Measurements from ENCODE around the gene NRM.

NRM gene

DNA sequence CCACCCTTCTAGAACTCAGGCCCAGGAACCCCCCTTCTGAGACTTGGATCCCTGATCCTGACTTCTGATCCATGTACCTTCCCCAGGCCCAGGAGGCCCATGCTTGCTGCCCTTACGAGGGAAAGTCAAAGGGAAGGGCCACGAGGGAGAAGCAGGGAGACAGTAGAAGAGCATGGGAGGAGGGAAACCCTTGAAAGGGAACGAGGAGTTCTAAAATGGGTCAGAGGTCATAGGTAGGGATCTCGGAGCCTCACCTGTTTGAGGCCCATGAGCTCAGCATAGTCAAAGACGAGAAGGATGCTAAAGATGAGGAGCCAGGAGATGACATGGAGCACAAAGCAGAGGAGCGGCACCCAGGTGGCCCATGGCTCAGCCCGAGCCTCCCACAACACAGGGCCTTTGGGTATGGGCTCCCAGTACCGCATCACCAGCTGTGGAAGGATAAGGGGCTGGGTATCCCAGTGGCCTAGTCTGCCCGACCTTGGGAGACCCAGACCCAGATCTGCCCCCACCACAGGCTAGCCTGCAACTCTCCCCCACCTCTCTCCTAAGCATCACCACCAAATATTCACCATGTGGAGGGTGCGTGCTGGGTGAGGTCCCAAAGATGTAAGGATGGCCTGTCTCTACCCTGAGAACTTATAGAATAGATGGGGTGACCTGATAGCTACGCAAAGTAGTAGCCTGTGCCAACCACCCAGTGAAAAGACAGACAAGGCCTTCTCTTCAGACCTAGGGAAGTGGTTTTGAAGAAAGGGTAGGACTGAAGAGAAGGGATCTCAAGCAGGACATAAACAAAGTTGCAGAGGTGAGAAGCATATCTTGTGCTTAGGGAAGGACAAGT lies 1.5 kb downstream of the NRM start:
- Histone ChIP-seq H3K27me3 (ENCODE audit: insufficient read depth, low read length) (no peaks in the 10 kb centered on the region), H3K36me3 (ENCODE audit: insufficient read depth, low read length) (no peaks in the 10 kb centered on the region), H3K4me1 (ENCODE audit: insufficient read depth, low read length) (peaks cover 55% of the 10 kb centered on the region), H3K9me3 (ENCODE audit: low read length) (no peaks in the 10 kb centered on the region), H2AFZ (ENCODE audit: low read depth, low read length) (no peak overlapping the region), H3K4me3 (ENCODE audit: low read length) (peak overlapping the region; percentile 53)

GRCh38 chr6:30688569-30688968 lies 2.2 kb downstream of the NRM start:
- no peak overlapping the region for H3K4me3 ChIP-seq (ENCODE audit: low read length)
- H3K9me3 ChIP-seq (ENCODE audit: low read length), result no peaks in the 10 kb centered on the region
- H3K4me1 ChIP-seq (ENCODE audit: insufficient read depth, low read length), result peaks cover 62% of the 10 kb centered on the region
- H2AFZ ChIP-seq (ENCODE audit: low read depth, low read length), result no peak overlapping the region
- no peaks in the 10 kb centered on the region for H3K36me3 ChIP-seq (ENCODE audit: insufficient read depth, low read length)
- H3K27me3 ChIP-seq (ENCODE audit: insufficient read depth, low read length), result no peaks in the 10 kb centered on the region

- Histone ChIP-seq H3K4me1 (ENCODE audit: insufficient read depth, low read length) (peaks cover 69% of the 10 kb centered on the region), H3K36me3 (ENCODE audit: insufficient read depth, low read length) (no peaks in the 10 kb centered on the region), H3K4me3 (ENCODE audit: low read length) (peak overlapping the region; percentile 68), H3K27me3 (ENCODE audit: insufficient read depth, low read length) (no peaks in the 10 kb centered on the region), H2AFZ (ENCODE audit: low read depth, low read length) (peak overlapping the region; percentile 61), H3K9me3 (ENCODE audit: low read length) (no peaks in the 10 kb centered on the region)
Observed at GRCh38 chr6:30687659-30688431, 2.9 kb downstream of the NRM start.

GRCh38 chr6:30686908-30687658 lies 3.7 kb downstream of the NRM start:
- Histone ChIP-seq H3K4me1 (ENCODE audit: insufficient read depth, low read length) (peaks cover 77% of the 10 kb centered on the region), H3K36me3 (ENCODE audit: insufficient read depth, low read length) (peaks cover 1% of the 10 kb centered on the region), H3K27me3 (ENCODE audit: insufficient read depth, low read length) (no peaks in the 10 kb centered on the region), H3K9me3 (ENCODE audit: low read length) (no peaks in the 10 kb centered on the region), H3K4me3 (ENCODE audit: low read length) (peak overlapping the region; percentile 68), H2AFZ (ENCODE audit: low read depth, low read length) (peak overlapping the region; percentile 61)

- Histone ChIP-seq H3K4me3 (ENCODE audit: low read length) (peak within 1 kb of the TSS; percentile 68), H3K36me3 (ENCODE audit: insufficient read depth, low read length) (peaks cover 2% of the 10 kb centered on the region), H3K27me3 (ENCODE audit: insufficient read depth, low read length) (no peaks in the 10 kb centered on the region), H2AFZ (ENCODE audit: low read depth, low read length) (peak within 1 kb of the TSS; percentile 61), H3K9me3 (ENCODE audit: low read length) (no peaks in the 10 kb centered on the region), H3K4me1 (ENCODE audit: insufficient read depth, low read length) (peaks cover 77% of the 10 kb centered on the region)
Observed at GRCh38 chr6:30686009-30686907, 4.5 kb downstream of the NRM start, which contains the start of gene PPP1R18. TSS of gene PPP1R18 (minus strand) at chr6:30686645. CDS start at chr6:30686018, 627 bp downstream.

DNA sequence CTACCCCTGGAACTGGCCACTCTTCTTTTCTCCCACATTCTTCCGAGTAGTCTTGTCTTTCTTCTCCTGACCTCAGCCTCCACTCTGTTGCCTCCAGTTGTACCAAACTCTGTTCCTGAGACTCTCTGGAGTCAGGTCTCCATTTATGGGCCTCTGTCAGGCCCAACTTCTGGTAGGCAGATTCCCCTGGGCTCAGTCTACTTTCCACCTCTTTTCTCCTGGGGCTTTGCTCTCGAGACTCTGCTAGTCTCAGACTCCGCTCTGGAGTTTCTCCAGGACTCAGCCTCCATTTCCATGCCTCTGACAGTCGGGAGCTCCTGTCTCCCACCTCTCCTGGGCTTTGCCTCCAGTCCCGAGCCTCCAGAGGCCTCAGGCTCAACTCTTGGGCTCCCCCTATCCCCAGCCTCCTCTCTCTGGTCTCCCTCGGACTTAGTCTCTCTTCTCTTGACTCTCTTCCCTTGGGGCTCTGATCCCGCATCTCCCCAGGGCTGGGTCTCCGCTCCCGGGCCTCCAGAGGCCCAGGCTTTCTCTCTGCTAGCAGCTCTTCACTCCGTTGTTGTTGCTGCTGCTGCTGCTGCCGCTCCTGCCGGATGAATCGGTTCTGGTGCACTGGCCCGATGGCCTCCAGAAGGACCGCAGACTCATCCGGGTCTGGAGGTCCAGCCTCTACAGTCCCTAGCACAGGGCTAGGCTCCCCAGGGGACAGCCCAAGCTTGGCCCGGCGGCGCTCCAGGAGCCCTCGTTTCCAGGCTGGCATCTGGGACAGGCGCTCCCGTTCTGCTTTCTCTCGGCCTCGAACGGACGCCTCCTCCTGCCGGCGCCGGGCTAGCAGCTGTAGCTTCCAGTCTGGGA lies 5.4 kb downstream of the NRM start:
- Histone ChIP-seq H2AFZ (ENCODE audit: low read depth, low read length) (no peak overlapping the region), H3K4me1 (ENCODE audit: insufficient read depth, low read length) (peaks cover 75% of the 10 kb centered on the region), H3K4me3 (ENCODE audit: low read length) (peak overlapping the region; percentile 68), H3K36me3 (ENCODE audit: insufficient read depth, low read length) (peaks cover 6% of the 10 kb centered on the region), H3K27me3 (ENCODE audit: insufficient read depth, low read length) (no peaks in the 10 kb centered on the region), H3K9me3 (ENCODE audit: low read length) (no peaks in the 10 kb centered on the region)

DNA sequence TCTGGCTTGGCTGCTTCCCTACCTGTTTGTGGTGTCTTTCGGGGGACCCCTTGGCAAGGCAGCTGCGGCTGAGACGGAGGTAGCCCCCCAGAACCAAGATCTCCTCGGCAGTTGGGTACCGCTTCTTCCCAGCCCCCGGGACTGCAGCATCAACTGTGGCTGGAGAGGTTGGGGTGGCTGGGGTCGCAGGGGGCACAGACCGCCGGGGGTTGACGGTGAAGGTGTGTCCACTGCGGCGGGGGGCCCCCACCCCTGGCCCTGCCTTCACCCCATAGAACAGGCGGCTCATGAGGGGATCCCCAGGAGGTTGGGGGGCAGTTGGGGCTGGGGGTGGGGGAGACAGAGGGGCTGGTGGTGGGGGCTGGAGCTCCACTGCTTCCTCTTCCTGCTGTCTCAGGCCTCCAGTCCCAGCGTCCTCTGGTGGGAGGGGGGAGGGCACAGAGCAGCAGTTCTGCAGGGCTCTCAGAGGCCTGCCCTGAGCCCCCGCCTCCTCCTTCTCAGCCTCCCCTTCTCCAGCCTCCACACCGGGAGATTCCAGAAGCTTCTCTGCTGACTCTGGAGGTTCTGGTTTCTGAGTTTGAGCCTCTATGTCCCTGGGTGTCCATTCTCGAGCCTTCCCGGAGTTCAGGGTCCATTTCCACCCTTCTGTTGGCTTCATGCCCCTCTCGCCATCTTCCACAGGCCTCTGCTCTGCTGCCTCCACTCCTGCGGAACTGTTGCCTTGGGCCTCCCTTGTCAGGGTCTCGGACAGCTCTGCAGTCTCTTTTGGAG lies 6.2 kb downstream of the NRM start:
- peaks cover 67% of the 10 kb centered on the region for H3K4me1 ChIP-seq (ENCODE audit: insufficient read depth, low read length)
- no peaks in the 10 kb centered on the region for H3K27me3 ChIP-seq (ENCODE audit: insufficient read depth, low read length)
- H2AFZ ChIP-seq (ENCODE audit: low read depth, low read length), result no peak overlapping the region
- peaks cover 10% of the 10 kb centered on the region for H3K36me3 ChIP-seq (ENCODE audit: insufficient read depth, low read length)
- no peaks in the 10 kb centered on the region for H3K9me3 ChIP-seq (ENCODE audit: low read length)
- H3K4me3 ChIP-seq (ENCODE audit: low read length), result peak overlapping the region; percentile 42

GRCh38 chr6:30683980-30684338 lies 6.8 kb downstream of the NRM start:
- peaks cover 10% of the 10 kb centered on the region for H3K36me3 ChIP-seq (ENCODE audit: insufficient read depth, low read length)
- H3K4me3 ChIP-seq (ENCODE audit: low read length), result peak overlapping the region; percentile 42
- no peaks in the 10 kb centered on the region for H3K27me3 ChIP-seq (ENCODE audit: insufficient read depth, low read length)
- no peaks in the 10 kb centered on the region for H3K9me3 ChIP-seq (ENCODE audit: low read length)
- H3K4me1 ChIP-seq (ENCODE audit: insufficient read depth, low read length), result peaks cover 63% of the 10 kb centered on the region
- no peak overlapping the region for H2AFZ ChIP-seq (ENCODE audit: low read depth, low read length)

DNA sequence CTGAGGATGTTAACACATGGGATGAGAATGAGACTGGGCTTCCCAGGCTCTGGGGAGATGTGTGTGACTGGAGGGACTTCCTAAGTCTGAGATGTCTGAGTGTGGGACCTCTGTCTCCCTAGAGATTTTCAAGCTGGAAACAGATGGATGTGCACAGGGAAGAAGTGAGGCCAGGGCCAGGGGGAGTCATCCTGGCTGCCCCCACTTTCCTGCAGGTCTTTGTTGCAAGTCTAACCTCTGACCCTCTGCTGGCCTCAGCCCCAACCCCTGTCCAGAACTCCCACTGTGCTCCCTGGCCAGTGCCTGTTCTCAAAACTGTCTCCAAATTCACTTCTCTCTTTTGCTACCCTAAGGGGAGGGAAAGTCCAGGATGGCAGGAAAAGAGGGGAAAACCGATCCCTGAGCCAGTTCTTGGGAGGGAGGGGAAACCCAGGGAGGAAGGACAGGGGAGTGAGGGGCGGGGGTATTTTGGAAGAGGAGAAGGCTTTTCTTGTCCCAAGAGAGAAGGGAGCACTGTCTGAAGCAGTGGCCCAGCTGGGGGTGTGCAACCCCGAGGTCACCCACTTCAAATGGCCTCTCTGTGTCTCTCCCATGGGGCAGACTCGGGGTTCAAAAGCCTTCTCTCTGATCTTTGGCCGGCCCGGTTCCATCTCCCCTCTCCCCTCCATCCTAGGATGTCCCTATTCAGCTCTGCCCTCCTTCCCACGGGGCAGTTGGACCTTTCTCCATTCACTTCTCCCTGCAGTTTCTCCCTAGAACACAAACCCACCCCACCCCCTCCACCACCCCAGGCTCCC lies 7.4 kb downstream of the NRM start:
- Histone ChIP-seq H3K4me3 (ENCODE audit: low read length) (peak overlapping the region; percentile 42), H3K4me1 (ENCODE audit: insufficient read depth, low read length) (peaks cover 57% of the 10 kb centered on the region), H3K36me3 (ENCODE audit: insufficient read depth, low read length) (peaks cover 14% of the 10 kb centered on the region)

GRCh38 chr6:30682143-30683117 lies 8.4 kb downstream of the NRM start:
- Histone ChIP-seq H3K9me3 (ENCODE audit: low read length) (no peaks in the 10 kb centered on the region), H3K36me3 (ENCODE audit: insufficient read depth, low read length) (peaks cover 19% of the 10 kb centered on the region), H3K4me3 (ENCODE audit: low read length) (peak overlapping the region; percentile 42), H3K4me1 (ENCODE audit: insufficient read depth, low read length) (peaks cover 49% of the 10 kb centered on the region), H3K27me3 (ENCODE audit: insufficient read depth, low read length) (no peaks in the 10 kb centered on the region), H2AFZ (ENCODE audit: low read depth, low read length) (no peak overlapping the region)

More for the DNA sequence above, 7.4 kb downstream of the NRM start:
- H2AFZ ChIP-seq (ENCODE audit: low read depth, low read length), result no peak overlapping the region
- H3K9me3 ChIP-seq (ENCODE audit: low read length), result no peaks in the 10 kb centered on the region
- no peaks in the 10 kb centered on the region for H3K27me3 ChIP-seq (ENCODE audit: insufficient read depth, low read length)
